ENCODE data around the gene OR8B2.

DNA sequence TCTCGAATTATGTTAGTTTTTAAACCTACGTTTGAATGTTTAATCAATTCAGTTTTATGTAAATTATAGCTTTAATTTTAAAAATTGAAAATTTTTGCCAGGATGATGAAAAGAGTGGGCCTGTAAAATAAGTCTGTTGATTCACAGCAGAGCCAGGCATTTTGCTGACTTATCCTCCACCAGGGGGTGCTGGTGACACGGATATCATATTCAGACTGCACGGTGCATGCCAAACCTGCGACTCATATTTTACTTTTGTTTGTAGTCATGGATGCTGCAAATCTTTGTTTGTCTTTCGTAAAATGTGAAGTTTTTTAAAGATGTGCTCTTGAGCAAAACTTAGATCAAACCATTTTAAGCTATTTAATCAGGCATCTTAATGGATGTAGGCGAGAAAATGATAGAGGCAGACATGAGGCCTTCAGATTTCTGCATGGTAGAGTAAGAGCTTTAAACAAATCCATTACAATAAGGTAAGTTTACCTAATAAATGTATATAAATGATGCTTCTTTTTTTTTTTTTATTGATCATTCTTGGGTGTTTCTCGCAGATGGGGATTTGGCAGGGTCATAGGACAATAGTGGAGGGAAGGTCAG is 18.1 kb upstream of the OR8B2 start:
- TF ChIP-seq, protein P1, sequence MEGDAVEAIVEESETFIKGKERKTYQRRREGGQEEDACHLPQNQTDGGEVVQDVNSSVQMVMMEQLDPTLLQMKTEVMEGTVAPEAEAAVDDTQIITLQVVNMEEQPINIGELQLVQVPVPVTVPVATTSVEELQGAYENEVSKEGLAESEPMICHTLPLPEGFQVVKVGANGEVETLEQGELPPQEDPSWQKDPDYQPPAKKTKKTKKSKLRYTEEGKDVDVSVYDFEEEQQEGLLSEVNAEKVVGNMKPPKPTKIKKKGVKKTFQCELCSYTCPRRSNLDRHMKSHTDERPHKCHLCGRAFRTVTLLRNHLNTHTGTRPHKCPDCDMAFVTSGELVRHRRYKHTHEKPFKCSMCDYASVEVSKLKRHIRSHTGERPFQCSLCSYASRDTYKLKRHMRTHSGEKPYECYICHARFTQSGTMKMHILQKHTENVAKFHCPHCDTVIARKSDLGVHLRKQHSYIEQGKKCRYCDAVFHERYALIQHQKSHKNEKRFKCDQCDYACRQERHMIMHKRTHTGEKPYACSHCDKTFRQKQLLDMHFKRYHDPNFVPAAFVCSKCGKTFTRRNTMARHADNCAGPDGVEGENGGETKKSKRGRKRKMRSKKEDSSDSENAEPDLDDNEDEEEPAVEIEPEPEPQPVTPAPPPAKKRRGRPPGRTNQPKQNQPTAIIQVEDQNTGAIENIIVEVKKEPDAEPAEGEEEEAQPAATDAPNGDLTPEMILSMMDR (IDR thresholded peaks at IDR 0.05): peak; percentile 31 to 65 (median 46)
- TF ChIP-seq POLR2A (IDR thresholded peaks at IDR 0.05): no peak

Measured in esophagus squamous epithelium (tissue), 4 donors.